Activated CD4-positive, alpha-beta T cell treated with anti-CD3 and anti-CD28 coated beads for 4 hours (primary cell): ENCODE results near the gene CORO6.
A peak's percentile ranks its signal among the peaks of the same experiment; 100 is the strongest.

Experiments used
- DNase-seq, 2 donors: peaks; one replicate each; pipeline ENCODE4 v3.0.0-alpha.2; 2020

Gene CORO6

GRCh38 chr17:29630630-29631193 lies 8.0 kb upstream of the CORO6 start:
- no peak for DNase-seq

- no peak for DNase-seq
These were observed 7.1 kb upstream of the CORO6 start for GRCh38 chr17:29629839-29630238.

GRCh38 chr17:29628644-29629043 lies 5.9 kb upstream of the CORO6 start:
- DNase-seq = no peak

GRCh38 chr17:29627951-29628350 lies 5.2 kb upstream of the CORO6 start:
- no peak for DNase-seq

GRCh38 chr17:29625037-29625750 lies 2.5 kb upstream of the CORO6 start:
- DNase-seq = peak in 1 of 2 donors; percentile 38

GRCh38 chr17:29624586-29624985 lies 1.9 kb upstream of the CORO6 start:
- DNase-seq = no peak

- DNase-seq = no peak
These were observed 553 bp upstream of the CORO6 start for GRCh38 chr17:29623283-29623647.

GRCh38 chr17:29621751-29622194 lies 939 bp downstream of the CORO6 start:
- no peak for DNase-seq

- DNase-seq = no peak
These were observed 1.8 kb downstream of the CORO6 start for GRCh38 chr17:29620779-29621500.

DNA sequence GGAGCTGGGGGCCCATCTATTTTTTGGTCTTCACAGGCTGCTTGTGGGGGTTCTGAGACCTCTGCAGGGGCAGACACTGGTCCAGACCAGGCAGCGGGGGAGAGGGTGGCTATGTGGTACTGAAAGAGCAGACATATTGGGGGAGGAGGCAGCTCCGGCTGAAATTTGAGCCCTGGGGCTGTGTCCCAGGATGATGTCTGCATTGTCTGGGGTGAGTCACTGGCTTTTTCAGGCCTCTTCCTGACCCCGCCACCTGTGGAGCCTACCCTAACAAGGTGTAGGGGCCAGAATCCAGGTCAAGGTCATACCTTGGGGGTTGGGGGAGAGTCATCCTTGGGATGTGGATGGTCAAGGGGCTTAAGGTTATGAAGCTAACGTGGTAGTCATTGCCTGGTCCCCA lies 2.4 kb downstream of the CORO6 start:
- DNase-seq = no peak

DNA sequence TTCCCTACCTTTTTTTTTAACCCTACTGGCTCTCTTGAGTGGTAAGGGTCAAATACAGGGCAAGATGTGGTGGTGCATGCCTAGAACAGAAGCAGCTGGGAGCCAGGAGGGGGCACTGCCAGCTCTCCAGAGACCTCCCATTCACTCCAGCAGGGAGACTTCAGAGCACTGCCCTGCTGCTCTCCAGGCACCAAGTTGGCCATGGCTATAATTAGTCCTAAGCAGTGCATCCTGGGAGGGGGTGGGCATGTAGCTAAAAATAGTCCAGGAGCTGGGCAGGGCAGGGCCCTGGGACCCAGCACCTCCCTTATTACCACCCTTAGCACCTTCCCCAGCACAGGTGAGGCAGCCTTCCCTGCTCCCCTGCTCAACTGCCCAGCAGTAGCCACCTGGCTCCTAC lies 3.5 kb downstream of the CORO6 start:
- no peak for DNase-seq

GRCh38 chr17:29618272-29619065 lies 4.2 kb downstream of the CORO6 start:
- DNase-seq = no peak

GRCh38 chr17:29617481-29618271 lies 5.0 kb downstream of the CORO6 start:
- peak; percentile 89 to 90 for DNase-seq

DNA sequence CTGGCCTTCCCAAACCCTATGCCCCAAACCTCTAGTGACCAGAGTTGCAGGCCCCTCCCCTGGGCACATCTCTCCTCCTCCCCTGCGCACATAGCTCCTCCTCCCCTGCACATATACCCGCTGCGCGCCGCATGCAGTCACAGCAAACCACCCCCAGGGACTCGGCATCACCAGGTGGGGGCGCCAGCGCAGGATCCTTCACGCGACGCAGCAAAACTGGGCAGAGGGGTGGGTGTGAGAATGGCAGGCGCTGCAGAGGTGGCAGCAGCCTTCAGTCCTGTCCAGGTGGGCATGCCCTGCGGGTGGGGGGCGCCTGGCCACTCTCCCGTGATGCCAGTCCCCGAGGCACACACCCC lies 5.6 kb downstream of the CORO6 start:
- DNase-seq = peak; percentile 91 to 92

DNA sequence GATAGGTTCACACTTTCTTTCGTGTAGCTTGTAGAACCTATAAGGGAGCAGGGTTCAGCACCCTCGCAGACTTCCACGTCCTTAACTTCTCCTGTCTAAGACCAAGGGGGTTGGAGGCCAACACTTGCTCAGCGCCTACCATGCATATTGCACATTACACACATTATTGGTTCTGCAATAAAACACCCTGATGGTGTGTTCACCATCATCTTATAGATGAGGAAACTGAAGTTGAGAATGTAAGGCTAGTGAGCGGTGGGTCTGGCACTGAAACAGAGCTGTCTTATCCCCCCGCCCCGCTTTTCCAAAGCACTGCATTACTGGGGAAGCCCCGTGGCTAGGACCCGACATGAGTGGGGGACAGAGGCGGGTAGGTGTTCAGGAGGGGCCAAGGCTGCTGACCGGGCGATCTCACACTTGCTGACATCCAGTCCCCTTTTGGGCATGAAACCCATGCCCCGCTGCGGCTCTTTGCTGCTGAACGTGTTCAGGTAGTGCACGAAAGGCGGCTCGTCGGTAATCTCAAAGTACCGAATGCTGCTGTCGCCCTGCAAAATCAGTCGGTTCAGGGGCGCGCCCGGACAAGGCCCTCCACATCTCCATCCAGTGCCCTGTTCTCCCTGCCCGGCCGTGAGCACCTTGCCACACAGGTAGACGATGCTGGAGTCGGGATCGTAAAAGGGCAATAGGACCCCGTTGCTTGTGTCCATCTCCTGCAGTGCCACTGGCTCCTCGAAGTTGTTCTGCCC lies 6.2 kb downstream of the CORO6 start:
- DNase-seq = peak in 1 of 2 donors; percentile 29

- peak; percentile 85 for DNase-seq
These were observed 7.0 kb downstream of the CORO6 start for GRCh38 chr17:29615492-29616299.

DNA sequence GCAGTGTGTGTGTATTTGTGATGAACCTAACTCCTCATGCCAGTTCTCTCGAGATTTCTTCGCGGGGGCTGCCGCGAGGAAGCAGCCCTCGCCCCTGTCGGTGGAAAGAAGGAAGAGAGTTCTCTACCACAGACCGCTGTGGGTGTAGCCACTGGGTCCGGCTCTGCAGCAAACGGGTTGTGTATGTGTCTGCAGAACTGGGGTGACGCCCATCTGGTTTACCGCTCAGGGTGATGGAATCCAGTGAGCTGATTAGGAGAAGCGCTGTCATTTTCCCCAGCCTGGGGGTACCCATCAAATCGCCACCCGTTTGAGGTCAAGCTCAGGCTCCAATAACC lies 7.7 kb downstream of the CORO6 start:
- DNase-seq = peak in 1 of 2 donors; percentile 65

DNA sequence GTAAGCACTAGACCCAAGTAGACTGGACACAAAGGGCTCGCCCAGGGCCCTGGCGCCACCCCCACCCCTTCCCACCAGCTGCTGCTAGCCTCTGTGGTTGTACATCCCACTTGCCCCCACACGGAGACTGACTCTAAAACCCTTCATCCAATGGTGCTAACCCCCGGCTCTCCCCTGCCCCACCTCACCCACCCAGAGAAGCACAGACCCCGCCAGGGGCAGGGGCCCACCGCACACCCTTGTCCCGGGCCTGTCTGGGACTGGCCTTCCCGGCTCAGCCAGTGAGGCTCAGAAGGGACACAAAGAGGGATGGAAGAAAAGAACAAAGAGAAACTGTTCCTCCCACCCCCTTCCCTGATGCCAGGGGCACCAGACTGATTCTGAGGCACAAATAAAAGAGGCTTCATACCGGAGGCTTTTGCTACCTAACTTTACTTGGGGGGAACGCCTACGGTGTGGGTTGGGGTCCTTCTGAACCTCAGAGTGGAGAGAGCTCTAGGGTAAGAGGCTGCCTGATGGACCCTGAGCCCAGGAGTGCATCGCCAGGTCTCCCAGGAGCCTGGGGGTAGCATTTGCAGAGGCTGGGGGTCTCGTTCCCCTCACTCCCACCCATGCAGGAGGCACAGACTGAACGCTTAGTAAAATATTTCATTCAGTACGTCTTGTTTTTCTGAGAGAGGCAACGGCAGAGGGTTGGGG lies 8.2 kb downstream of the CORO6 start:
- no peak for DNase-seq

- DNase-seq = no peak
These were observed 8.9 kb downstream of the CORO6 start for GRCh38 chr17:29613856-29614255.

DNA sequence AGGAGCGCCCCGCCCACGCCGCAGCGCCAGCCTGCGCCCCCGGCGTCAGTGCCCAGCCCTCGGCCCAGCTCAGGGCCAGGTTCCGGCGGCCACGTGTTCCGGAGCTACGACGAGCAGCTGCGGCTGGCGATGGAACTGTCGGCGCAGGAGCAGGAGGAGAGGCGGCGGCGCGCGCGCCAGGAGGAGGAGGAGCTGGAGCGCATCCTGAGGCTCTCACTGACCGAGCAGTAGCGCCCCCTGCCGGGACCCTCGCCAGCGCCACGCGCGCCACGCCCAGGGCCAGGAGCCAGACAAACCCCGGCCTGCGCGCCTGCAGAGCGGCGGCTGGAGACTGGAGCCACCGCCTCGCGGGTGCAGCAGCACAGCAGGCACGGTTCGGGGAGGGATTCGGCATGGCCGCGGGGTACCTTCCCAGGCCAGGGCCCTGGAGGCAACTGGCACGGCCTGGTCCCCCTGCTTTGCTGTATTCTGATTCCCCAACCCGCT lies 9.3 kb downstream of the CORO6 start:
- peak; percentile 88 to 94 for DNase-seq
